ENCODE measurements around the gene RAB3IP. TPM values are rescaled to one million over a fixed set of nuclear protein-coding genes. Genes with fewer than 3 reads are reported as not detected.

Gene RAB3IP, protein sequence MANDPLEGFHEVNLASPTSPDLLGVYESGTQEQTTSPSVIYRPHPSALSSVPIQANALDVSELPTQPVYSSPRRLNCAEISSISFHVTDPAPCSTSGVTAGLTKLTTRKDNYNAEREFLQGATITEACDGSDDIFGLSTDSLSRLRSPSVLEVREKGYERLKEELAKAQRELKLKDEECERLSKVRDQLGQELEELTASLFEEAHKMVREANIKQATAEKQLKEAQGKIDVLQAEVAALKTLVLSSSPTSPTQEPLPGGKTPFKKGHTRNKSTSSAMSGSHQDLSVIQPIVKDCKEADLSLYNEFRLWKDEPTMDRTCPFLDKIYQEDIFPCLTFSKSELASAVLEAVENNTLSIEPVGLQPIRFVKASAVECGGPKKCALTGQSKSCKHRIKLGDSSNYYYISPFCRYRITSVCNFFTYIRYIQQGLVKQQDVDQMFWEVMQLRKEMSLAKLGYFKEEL
- total RNA-seq (2022; extraction: Qiagen RNA extraction), result 12.1 to 16.4 TPM (median 15.6 TPM) in 5 replicates

DNA sequence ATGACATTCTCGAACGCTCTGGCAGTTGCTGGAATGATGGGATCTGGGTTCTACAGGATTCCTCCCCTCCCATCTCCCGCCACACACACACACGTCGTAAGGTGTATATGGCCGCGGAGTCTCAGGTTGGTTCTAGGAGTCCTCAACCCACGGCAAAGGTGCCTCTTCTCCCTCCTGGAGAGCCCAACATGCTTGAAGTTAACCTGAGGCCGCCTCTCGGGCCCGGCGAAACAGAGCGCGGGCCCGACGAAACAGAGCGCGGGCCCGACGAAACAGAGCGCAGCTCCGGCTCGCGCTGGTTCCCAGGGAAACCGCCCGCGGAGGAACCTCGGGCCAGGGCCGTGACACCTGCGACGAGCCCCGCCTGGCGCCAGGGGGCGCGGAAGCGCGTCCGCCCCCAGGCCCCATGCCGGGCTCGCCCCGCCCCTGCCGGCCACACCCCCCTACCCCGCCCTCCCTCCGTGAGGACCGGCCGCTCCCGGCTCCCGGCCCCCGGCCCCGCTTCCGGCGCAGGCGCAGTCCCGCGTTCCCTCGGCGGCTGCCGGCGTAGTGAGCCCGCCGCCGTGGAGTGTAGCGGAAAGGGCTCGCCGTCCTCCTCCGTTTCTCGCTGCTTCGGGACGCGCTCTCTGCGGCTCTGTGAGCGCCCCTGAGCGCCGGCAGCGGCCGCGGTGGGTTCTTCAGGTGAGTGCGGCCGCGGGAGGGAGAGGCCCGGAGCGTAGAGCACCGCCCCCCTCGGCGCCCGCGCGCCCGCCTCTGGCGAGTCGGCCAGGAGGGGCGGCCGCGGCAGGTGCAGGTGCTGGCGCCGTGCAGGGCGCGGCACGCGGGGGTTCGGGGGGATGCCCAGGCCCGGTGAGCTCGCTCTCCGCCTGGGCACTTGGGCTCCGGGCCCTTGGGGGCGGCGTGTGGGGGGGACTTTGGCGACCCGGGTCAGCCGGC lies at the start of gene RAB3IP:
RAB3IP (plus strand) TSS at position 510 of the 936 bp plus-strand sequence. CDS start 16,549 bp downstream, outside the sequence.

DNA sequence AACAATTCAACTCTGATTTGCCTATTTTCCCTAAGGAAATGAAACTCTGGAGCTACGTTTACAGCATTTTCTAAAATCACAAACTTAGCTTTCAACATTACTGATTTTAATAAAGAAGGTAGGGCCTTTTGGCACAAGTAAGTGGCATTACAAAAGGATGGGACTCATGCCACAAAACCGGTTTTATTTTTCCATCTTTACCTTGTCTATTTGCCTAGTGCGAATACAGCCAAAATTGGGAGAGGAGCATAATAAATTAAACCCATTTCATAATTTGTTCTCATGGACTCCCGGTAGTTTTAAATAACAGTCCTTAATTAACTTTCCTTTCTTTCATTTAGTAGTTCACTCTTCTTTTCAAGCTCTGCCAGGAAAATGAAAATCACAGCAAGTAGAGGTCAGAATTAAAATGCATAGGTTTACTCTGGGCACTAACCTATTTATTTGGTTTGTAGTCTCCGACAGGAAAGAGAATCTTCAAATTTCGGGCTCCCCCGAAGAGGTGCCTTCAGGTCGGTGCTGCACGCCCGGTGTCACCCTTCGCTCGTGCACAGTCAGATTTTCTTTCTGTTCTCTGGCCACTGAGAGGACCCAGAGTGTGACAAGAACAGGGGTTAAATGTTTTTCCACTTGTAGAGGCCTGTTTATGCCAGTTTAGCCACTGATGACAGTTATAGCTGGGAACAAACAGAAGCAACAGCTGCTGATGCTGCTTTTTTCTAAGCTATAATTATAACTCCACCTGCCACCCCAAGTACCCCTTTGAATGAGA lies 39.7 kb upstream of the RAB3IP start, which contains the start of gene BEST3:
BEST3 (minus strand) TSS at position 535 of the 772 bp plus-strand sequence. CDS start 1,505 bp downstream, outside the sequence.

DNA sequence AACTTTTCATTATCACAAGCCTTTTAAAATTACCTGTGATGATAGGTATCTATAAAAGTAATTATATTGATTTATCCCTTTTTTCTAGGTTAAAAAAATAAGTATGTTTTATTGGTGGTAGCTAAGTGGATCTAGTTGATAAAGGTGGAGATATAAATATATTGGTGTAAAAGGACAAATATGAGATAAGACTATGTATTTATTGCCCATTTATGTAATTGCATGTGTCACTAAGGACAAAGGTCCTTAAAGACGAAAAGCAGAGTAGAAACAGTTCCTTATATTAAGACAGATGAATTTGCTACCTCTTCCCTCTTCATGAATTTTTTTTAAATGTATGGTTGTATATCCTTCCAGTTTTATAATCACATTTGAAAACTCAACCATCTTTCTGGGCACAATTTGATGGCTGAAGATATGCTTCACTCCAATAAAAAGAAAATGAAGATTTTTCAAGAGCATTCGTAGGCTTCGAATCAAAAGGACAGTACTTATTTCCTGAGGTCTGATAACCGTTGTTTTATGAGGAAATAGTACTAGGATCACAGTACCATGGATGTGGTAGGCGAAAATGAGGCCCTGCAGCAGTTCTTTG lies 86.4 kb downstream of the RAB3IP start, which contains the start of gene MYRFL:
MYRFL (plus strand) TSS at position 262 of the 595 bp plus-strand sequence; CDS start at position 553, 291 bp downstream.

Other genes with a start within 250 kb of the RAB3IP start
- gene CCT2, start 153.4 kb upstream of the RAB3IP start, total RNA-seq (2022; extraction: Qiagen RNA extraction), result 275 to 396 TPM (median 294 TPM) in 5 replicates
- not detected in 5 replicates for gene LRRC10, start 128.0 kb upstream of the RAB3IP start, total RNA-seq (2022; extraction: Qiagen RNA extraction)
- 0.90 to 2.0 TPM (median 1.2 TPM) in 5 replicates for gene BEST3, start 39.6 kb upstream of the RAB3IP start, total RNA-seq (2022; extraction: Qiagen RNA extraction)
- gene MYRFL, start 86.4 kb downstream of the RAB3IP start, total RNA-seq (2022; extraction: Qiagen RNA extraction), result 0.02 to 0.06 TPM in 2 of 5 replicates, not detected in the others